Keratinocyte (primary cell): ENCODE measurements around the gene SCAMP2. TPM values are rescaled to one million over a fixed set of nuclear protein-coding genes. Genes with fewer than 3 reads are reported as not detected.

Source experiments
- DNase-seq: peaks from one replicate; pipeline ENCODE4 v3.0.0-alpha.2; 2011; ENCODE audit warnings: low read depth, missing footprints, low spot score
- FAIRE-seq: peaks from 2 replicates; lab custom pipeline; 2011; peaks lifted over from hg19 to GRCh38; lab: Jason Lieb, UNC
- H2AFZ ChIP-seq: 2 replicates; pipeline ENCODE4 v1.6.0; 2012; ENCODE audit warnings: low read length, control low read depth, inconsistent platforms; ENCODE audit not compliant: control insufficient read depth
- H3K27ac ChIP-seq: 2 replicates; pipeline ENCODE4 v1.5.1; 2011; ENCODE audit warnings: low read length; ENCODE audit not compliant: control insufficient read depth, insufficient read depth
- H3K27me3 ChIP-seq: 3 replicates; pipeline ENCODE4 v1.6.0; 2011; ENCODE audit warnings: low read length; ENCODE audit not compliant: control insufficient read depth, insufficient read depth; ENCODE audit errors: extremely low read depth
- H3K36me3 ChIP-seq, 2 experiments: 2 replicates in 1 of 2; 3 replicates in 1 of 2; pipeline ENCODE4 v1.5.1; 2011; ENCODE audit warnings: low read length in 2 of 2, mild to moderate bottlenecking in 1 of 2; ENCODE audit not compliant: control insufficient read depth in 2 of 2, insufficient read depth in 2 of 2; ENCODE audit errors: extremely low read depth in 1 of 2
- H3K4me1 ChIP-seq: 3 replicates; pipeline ENCODE4 v1.5.1; 2011; ENCODE audit warnings: low read length; ENCODE audit not compliant: control insufficient read depth, insufficient read depth; ENCODE audit errors: extremely low read depth
- H3K4me2 ChIP-seq: 3 replicates; pipeline ENCODE4 v1.6.0; 2011; ENCODE audit warnings: low read depth, low read length; ENCODE audit not compliant: control insufficient read depth, insufficient read depth; ENCODE audit errors: extremely low read depth
- H3K4me3 ChIP-seq, 3 experiments: fragments of 200-600 bp in 1 of 3; sonication (generic) in 1 of 3; 2 replicates in 2 of 3; 3 replicates in 1 of 3; pipeline ENCODE4 v1.5.1; 2011 to 2016; ENCODE audit warnings: low read length in 3 of 3, mild to moderate bottlenecking in 3 of 3, control low read depth in 2 of 3, inconsistent platforms in 1 of 3, low read depth in 1 of 3, mixed read lengths in 1 of 3, mixed run types in 1 of 3, moderate library complexity in 1 of 3; ENCODE audit not compliant: control insufficient read depth in 2 of 3, insufficient read depth in 2 of 3; ENCODE audit errors: extremely low read depth in 1 of 3
- H3K79me2 ChIP-seq: 2 replicates; pipeline ENCODE4 v1.6.0; 2012; ENCODE audit warnings: low read length; ENCODE audit not compliant: control insufficient read depth, insufficient read depth
- H3K9ac ChIP-seq: 3 replicates; pipeline ENCODE4 v1.6.0; 2011; ENCODE audit warnings: low read length; ENCODE audit not compliant: control insufficient read depth, insufficient read depth; ENCODE audit errors: extremely low read depth
- H3K9me1 ChIP-seq: 3 replicates; pipeline ENCODE4 v1.6.0; 2011; ENCODE audit warnings: low read length; ENCODE audit not compliant: control insufficient read depth, insufficient read depth; ENCODE audit errors: extremely low read depth
- H3K9me3 ChIP-seq: 2 replicates; pipeline ENCODE4 v1.5.1; 2012; ENCODE audit warnings: low read depth, low read length; ENCODE audit not compliant: control insufficient read depth
- H4K20me1 ChIP-seq: 3 replicates; pipeline ENCODE4 v1.6.0; 2011; ENCODE audit warnings: low read length; ENCODE audit not compliant: control insufficient read depth, insufficient read depth; ENCODE audit errors: extremely low read depth
- CTCF ChIP-seq, 3 experiments: IDR thresholded peaks in 1 of 3; conservative IDR thresholded peaks in 1 of 3; optimal IDR thresholded peaks in 1 of 3; 2 replicates in 2 of 3; 3 replicates in 1 of 3; pipeline versions ENCODE3 to v1.5.1; 2011; ENCODE audit warnings: low read length in 3 of 3, mild to moderate bottlenecking in 3 of 3, moderate library complexity in 2 of 3, control low read depth in 1 of 3, inconsistent platforms in 1 of 3; ENCODE audit not compliant: insufficient read depth in 2 of 3; ENCODE audit errors: extremely low read depth in 1 of 3
- EZH2 ChIP-seq: IDR thresholded peaks from one replicate; pipeline ENCODE4 v1.6.1; 2012; ENCODE audit warnings: inconsistent platforms, mild to moderate bottlenecking, low read length, moderate library complexity
- dilution Hi-C: fragments of 300-500 bp; cut with MboI; formaldehyde crosslinking; loops from one replicate; pipeline ENCODE4 v1.7.0; 2020; ENCODE audit warnings: low sequenced_read_pairs; ENCODE audit not compliant: extremely low pct_ligation_motif_present
- polyA plus RNA-seq, 5 experiments: library from polyadenylated mRNA; depleted of rRNA in 3 of 5; stranded (reverse) in 3 of 5; stranded (forward) in 1 of 5; unstranded in 1 of 5; fragments of >200 nt; gene quantifications; 1 replicate in 1 of 5; 2 replicates in 3 of 5; 3 replicates in 1 of 5; pipeline versions ENCODE4 v1.2.1 to v1.2.3, GENCODE V29; 2011 to 2012; ENCODE audit warnings: missing spikeins in 2 of 5, low read depth in 1 of 5, low replicate concordance in 1 of 5

SCAMP2 gene
- polyA plus RNA-seq, 1 donor (not counting 4 experiments of a cell fraction or from before 2014, with no cell fraction given): 72.8 TPM

DNA sequence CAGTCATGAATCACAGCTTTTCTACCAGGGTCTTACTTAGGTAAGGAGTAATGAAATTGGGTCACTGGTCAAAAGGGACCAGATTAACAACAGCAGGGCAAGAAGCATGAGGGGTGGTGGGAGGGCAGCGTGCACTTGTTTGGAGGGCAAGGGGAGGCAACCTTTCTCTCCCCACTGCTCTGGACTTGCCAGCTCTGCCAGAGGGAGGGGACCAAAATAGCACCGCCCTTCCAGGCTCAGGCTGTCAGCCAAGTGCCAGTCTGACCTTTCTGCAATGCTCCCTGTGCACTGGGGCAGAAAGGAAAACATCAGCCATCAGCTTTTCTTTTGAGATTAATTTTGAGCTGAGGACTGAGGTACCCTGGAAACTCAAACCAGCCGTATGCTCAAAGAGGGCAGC lies 25.7 kb downstream of the SCAMP2 start:
- H3K36me3 ChIP-seq: peaks cover 28 to 39% of the 10 kb centered on the region in 2 experiments
- DNase-seq (no peak), FAIRE-seq (no peak)
- dilution Hi-C loops: no loop called here
- H3K4me1 ChIP-seq: peaks cover 9% of the 10 kb centered on the region
- no peaks in the 10 kb centered on the region for H4K20me1 ChIP-seq
- no peak overlapping the region for H2AFZ ChIP-seq
- H3K27me3 ChIP-seq: no peaks in the 10 kb centered on the region
- H3K9ac ChIP-seq: no peak overlapping the region
- H3K79me2 ChIP-seq: no peaks in the 10 kb centered on the region
- H3K4me2 ChIP-seq: no peak overlapping the region
- H3K9me1 ChIP-seq: no peaks in the 10 kb centered on the region
- no peak overlapping the region for H3K27ac ChIP-seq
- H3K9me3 ChIP-seq: no peaks in the 10 kb centered on the region
- TF ChIP-seq EZH2: no peak
- TF ChIP-seq CTCF (optimal IDR thresholded peaks at IDR 0.05 in 1 of 3, IDR thresholded peaks at IDR 0.05 in 1 of 3, conservative IDR thresholded peaks at IDR 0.05 in 1 of 3; ENCODE audit: extremely low read depth in 1 of 3, insufficient read depth in 2 of 3, low read length in 3 of 3): no peak
- no peak overlapping the region for H3K4me3 ChIP-seq

DNA sequence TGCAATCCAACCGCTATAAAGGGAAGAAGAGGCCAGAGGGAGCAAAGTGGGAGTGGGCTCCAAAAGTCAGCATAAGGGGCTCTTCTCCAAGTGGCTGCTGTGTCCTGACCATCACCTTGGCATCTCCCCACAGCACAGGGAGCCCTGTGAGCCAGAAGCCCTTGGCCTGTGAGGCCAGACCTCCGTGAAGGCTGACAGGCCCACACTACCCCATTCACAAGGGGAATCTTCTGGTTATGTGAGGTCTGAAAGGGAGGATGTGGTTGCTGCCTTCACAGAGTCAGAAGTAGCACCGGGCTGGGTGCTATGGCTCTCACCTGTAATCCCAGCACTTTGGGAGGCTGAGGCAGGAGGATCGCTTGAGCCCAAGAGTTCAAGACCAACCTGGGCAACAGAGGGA lies 27.6 kb downstream of the SCAMP2 start:
- Histone ChIP-seq H3K9ac (no peak overlapping the region), H3K27me3 (no peaks in the 10 kb centered on the region), H3K4me3 (no peak overlapping the region), H3K9me3 (no peaks in the 10 kb centered on the region), H3K4me2 (no peak overlapping the region), H3K9me1 (no peaks in the 10 kb centered on the region), H3K4me1 (peaks cover 14% of the 10 kb centered on the region), H4K20me1 (no peaks in the 10 kb centered on the region), H2AFZ (no peak overlapping the region), H3K36me3 (peaks cover 11 to 25% of the 10 kb centered on the region in 2 experiments), H3K27ac (no peak overlapping the region), H3K79me2 (no peaks in the 10 kb centered on the region)
- TF ChIP-seq EZH2: no peak
- no peak for TF ChIP-seq CTCF (optimal IDR thresholded peaks at IDR 0.05 in 1 of 3, IDR thresholded peaks at IDR 0.05 in 1 of 3, conservative IDR thresholded peaks at IDR 0.05 in 1 of 3; ENCODE audit: extremely low read depth in 1 of 3, insufficient read depth in 2 of 3, low read length in 3 of 3)
- DNase-seq (no peak), FAIRE-seq (no peak)
- dilution Hi-C loops: no loop called here
